ENCODE results near the gene ACKR4. TPM values are rescaled to one million over a fixed set of nuclear protein-coding genes. Genes with fewer than 3 reads are reported as not detected.

Gene ACKR4
- total and polyA plus RNA-seq, 2 experiments from 2014 or later: 0.26 TPM; not detected in 1

GRCh38 chr3:132573797-132574211 is 23.3 kb upstream of the ACKR4 start (continued):
- TF ChIP-seq ZNF462 (CRISPR knock-in tag; IDR thresholded peaks at IDR 0.05): no peak
- TF ChIP-seq NANOG (IDR thresholded peaks at IDR 0.05; ENCODE audit: borderline replicate concordance): no peak
- no peak for TF ChIP-seq EZH2 (IDR thresholded peaks at IDR 0.05; ENCODE audit: low read depth, unreplicated experiment)

GRCh38 chr3:132587401-132587800 is 9.7 kb upstream of the ACKR4 start:
- DNase-seq (ENCODE audit: low spot score) (no peak), ATAC-seq (no peak)
- Histone ChIP-seq H3K9me2 (ENCODE audit: insufficient read depth) (no peaks in the 10 kb centered on the region), H3K36me3 (ENCODE audit: insufficient read depth) (no peaks in the 10 kb centered on the region), H3F3A (replicated peaks; ENCODE audit: low read depth) (no peaks in the 10 kb centered on the region), H2AFZ (no peak overlapping the region), H3K27me3 (ENCODE audit: insufficient read depth) (no peaks in the 10 kb centered on the region), H3K27ac (ENCODE audit: low read depth) (no peak overlapping the region), H3K4me1 (ENCODE audit: insufficient read depth) (no peaks in the 10 kb centered on the region), H3K79me2 (replicated peaks; ENCODE audit: insufficient read depth) (no peaks in the 10 kb centered on the region), H3K4me2 (no peak overlapping the region), H3K4me3 (no peak overlapping the region), H4K20me1 (replicated peaks; ENCODE audit: insufficient read depth) (no peaks in the 10 kb centered on the region)
- Mint-ChIP-seq H3K27ac (no peak overlapping the region), H3K36me3 (ENCODE audit: low read depth) (no peaks in the 10 kb centered on the region), H3K27me3 (ENCODE audit: insufficient read depth, low read depth, poor library complexity) (peaks cover 7% of the 10 kb centered on the region), H3K4me1 (no peaks in the 10 kb centered on the region), H3K9me3 (no peaks in the 10 kb centered on the region), H3K4me3 (no peak overlapping the region)
- TF ChIP-seq EZH2phosphoT487 (IDR thresholded peaks at IDR 0.05; ENCODE audit: unreplicated experiment) (no peak), NANOG (IDR thresholded peaks at IDR 0.05; ENCODE audit: borderline replicate concordance) (no peak), ZNF114 (CRISPR knock-in tag; IDR thresholded peaks at IDR 0.05) (no peak), ETS1 (IDR thresholded peaks at IDR 0.05) (no peak), STAT1 (IDR thresholded peaks at IDR 0.05; ENCODE audit: unreplicated experiment) (no peak), CREB1 (CRISPR knock-in tag; IDR thresholded peaks at IDR 0.05; ENCODE audit: low read depth) (no peak), JUNB (IDR thresholded peaks at IDR 0.05; ENCODE audit: unreplicated experiment) (no peak), REST (IDR thresholded peaks at IDR 0.05; ENCODE audit: unreplicated experiment) (no peak), ZNF331 (CRISPR knock-in tag; IDR thresholded peaks at IDR 0.05; ENCODE audit: low read depth) (no peak), POLR2AphosphoS5 (IDR thresholded peaks at IDR 0.05; ENCODE audit: low read depth) (no peak)
- TF ChIP-seq, protein P1, sequence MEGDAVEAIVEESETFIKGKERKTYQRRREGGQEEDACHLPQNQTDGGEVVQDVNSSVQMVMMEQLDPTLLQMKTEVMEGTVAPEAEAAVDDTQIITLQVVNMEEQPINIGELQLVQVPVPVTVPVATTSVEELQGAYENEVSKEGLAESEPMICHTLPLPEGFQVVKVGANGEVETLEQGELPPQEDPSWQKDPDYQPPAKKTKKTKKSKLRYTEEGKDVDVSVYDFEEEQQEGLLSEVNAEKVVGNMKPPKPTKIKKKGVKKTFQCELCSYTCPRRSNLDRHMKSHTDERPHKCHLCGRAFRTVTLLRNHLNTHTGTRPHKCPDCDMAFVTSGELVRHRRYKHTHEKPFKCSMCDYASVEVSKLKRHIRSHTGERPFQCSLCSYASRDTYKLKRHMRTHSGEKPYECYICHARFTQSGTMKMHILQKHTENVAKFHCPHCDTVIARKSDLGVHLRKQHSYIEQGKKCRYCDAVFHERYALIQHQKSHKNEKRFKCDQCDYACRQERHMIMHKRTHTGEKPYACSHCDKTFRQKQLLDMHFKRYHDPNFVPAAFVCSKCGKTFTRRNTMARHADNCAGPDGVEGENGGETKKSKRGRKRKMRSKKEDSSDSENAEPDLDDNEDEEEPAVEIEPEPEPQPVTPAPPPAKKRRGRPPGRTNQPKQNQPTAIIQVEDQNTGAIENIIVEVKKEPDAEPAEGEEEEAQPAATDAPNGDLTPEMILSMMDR (conservative IDR thresholded peaks at IDR 0.05; ENCODE audit: low read depth in 2 of 2): no peak
